HG02763 (cell line): ENCODE data around the gene DMAP1.

Experiments used
- ATAC-seq: cut with Tn5 transposase; IDR thresholded peaks from one replicate; pipeline ENCODE4 v1.9.1; 2021; ENCODE audit warnings: mild to moderate bottlenecking, moderate library complexity; ENCODE audit not compliant: unreplicated experiment

DMAP1 gene

DNA sequence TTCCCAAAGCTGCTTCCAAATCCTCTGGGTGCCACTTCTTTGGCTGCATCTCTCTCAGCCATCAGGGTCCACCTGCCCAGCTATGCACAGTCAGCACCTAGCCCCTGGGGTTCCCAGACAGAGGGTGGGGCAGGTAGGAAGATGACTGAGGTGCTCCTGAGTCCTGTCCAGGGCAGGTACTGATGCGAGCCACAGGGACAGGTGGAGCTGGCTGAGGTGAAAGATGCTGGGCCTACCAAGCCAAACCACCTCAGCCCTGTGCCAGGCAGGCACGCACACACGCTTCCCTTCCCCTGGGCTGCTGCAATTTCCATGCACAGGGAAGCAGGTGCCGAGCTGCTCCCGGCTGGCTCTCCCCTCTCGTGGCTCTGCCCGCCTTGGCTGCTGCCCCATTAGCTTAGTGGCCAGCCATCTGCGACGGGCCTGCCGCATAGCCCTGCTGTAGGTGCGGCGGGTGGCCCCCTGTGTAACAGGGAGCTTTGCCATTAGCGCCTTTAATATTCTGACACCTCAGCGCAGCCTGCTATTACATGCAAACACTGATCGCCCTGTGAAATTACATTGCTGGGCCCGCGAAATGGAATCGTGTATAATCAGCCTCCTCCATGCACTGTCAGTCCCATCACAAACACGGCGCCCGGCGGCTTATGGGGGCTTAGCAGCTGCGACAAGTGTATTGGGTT lies 38.9 kb downstream of the DMAP1 start:
- ATAC-seq, result no peak

DNA sequence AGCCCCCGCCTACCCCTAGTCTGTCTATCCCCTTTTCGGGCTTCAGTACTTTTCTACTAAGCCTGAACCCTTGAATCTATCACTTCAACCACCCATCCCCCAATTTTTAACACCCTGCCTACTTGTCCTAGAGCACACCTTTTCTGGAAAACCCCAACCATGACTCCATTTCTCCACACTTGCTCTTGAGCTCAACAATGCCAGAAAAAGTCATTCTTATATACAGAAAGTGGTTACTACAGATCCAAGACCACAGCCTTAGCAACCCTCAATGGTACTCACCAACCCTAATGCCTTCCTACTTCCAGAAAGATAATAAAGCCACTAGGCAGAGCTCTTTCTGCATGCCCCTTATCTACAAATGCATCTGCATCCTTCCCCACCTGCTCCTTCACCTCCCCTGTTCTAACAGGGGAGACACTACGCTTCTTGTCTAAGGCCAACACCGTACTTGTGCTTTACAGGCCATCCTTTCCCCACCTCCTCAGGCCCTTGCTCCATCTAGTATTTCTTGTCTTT lies 41.2 kb downstream of the DMAP1 start:
- ATAC-seq, result no peak

DNA sequence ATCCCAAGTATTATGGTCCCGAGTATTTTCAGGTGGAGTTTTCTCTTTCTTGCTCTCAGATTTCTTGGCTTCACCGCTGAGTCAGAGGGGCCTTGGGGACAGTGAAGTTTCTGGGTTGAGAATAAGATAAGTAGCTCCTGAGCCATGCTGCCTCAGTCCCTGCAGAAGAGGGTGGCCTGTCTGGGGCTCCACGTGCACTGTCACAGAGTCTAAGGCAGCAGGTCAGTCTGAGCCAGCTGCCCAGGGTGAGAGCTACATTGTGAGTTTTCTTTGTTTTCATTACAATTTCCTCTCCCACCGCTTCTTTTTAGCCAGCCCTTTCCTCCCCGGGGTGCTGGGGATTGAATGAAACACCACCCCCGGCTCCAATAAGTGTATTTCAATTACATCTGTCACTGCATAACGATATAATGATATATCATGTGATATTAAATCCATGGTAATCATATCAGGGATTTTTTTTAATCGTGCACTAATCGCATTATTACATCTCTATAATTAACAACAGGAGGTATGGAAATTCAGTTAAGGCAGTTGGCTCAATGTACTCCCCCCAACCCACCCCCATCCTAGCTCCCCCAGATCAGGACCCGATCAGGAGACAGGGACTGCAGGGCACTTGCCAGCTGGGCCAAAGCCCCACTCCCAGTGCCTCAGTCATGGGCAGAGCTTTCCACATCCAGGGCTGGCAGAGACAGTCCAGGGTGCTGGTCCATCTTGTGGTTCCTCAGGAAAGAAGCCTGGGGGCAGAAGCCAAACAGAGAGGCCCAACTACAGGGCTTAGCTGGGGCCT lies 43.7 kb downstream of the DMAP1 start:
- no peak for ATAC-seq

DNA sequence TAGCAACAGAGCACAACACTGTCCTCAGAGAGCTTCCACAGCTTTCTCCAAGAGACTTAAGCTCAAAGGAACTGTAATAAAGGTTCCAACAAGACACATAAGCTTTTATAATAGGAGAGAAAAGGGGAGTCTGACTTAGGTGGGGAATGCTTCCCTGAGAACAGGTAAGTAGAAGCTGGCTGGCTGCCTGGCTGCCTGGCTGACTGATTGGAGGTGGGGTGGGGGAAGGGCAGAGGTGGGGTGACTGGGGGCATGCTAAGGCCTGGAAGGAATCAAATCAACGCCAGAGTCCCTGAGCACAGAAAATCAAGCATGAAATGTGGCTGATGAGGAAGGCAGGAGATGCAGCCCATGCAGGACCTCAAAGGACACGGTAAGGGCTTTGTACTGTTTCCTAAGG lies 45.8 kb downstream of the DMAP1 start:
- no peak for ATAC-seq

DNA sequence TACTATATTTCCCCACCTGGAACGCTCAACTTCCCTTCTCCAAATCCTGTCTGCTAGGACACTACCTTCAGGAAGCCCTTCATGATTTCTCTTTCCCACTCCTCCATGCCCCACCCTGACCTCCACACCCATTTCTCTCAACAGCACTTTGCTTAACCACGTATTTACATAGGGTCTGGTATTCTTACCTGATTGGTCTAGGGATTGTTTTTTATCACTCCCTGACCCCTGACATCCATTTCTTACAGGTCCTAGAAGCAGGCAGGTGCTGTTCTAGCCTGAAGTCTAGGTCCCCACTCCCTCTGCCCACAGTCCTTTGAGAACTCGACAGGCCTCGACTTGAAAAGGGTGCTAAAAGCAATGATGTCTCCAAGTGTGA lies 47.5 kb downstream of the DMAP1 start:
- no peak for ATAC-seq

DNA sequence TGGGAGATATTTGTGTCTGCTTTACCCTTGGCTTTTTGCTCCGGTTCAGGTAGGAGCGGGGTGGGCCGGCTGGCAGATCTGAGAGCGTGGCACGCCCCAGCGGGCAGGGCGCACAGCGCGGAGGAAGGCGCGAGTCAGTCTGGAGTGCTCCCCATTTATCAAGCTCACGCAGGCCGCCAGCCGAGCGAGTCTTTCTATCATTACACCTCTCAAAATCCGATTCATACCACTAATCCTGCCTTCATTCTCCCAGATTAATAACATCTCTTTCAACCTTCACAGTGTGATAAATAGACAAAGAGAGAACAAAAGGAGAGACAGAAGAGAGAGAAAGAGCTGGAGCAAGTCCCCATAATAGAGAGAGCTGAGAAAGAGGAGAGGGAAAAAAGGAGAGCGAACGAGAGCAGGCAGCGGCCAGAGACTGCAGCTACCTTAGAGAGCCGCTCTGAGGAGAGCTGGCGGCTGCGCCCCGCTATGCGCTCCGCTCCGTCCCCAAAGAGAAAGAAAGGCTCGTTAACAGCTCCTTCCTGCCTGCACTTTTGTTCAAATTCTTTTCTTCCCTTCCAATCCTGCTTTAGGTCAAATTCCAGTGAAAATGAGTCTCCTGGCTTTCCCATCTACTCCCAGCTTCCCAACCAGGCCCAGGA lies 48.0 kb downstream of the DMAP1 start:
- no peak for ATAC-seq

DNA sequence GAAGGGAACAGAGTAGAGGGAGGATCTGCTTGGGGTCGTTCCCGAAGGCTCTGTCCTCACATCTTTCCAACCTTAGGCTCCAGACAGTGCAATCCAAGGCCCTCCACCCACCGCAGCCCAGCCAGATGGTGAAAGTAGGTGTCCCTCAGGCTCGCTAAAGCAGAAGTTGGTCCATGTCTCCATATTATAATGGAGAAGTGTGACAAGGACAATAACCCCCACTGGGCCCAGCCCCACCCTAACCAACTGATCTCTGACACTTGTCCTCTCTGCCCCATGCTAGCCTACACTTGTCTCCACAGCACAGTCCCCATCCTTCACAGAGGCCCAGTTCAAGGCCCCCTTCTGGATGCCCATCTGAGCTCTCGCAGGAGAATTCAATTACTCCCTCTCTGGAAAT lies 48.7 kb downstream of the DMAP1 start:
- no peak for ATAC-seq

DNA sequence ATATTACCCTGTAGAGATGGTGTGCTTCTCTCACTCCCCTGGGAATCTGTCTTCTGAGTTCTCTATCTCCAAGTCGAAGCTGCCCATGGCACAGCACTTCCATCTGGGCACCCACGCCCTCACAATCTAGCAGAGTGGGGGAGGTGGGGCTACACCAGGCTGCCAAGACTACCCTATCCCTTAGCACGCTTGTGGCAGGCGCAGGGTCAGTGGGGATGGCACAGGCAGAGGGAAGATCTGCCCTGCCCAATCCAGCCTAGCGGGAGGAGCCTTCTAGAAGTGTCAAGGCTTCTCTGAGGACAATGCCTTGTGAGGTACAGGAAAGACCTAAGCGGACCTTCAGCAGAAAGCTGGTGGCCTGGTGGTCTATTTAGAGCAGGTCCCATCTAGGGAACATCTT lies 49.1 kb downstream of the DMAP1 start:
- no peak for ATAC-seq

DNA sequence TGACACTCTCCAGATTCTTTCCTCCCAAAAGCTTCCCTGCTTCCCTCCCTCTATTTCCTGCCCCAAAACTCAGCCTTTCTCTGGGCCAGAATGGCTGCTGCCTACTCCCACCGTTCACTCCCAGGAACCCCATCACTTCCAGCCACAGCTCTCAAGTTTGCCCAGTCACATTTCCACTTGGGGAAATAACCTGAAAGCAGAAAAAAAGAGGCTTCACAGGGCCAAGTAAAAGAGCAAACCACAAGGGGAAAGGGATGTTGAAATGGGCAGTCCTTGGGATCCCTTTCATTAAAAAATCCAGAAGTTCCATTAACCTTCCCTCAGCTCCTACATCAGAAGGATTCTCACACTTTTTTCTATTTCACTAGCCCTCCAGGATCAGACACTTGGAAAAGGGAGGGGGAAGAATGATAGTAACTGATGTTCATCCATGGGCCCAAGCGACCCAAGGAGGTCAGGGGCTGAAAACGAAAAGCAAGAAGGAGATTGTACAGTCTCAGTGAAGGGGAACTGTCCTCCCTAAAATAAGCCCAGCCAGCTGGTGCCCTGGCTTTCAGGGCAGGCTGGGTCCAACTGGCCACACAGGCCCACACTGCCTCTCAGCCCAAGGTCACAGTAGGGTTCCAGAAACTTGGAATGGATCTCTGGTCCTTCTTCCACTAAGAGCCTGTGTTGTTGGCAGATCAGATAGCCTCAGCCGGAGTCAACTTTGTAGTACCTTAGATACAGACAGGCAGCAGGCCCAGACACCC lies 49.7 kb downstream of the DMAP1 start:
- ATAC-seq, result no peak

DNA sequence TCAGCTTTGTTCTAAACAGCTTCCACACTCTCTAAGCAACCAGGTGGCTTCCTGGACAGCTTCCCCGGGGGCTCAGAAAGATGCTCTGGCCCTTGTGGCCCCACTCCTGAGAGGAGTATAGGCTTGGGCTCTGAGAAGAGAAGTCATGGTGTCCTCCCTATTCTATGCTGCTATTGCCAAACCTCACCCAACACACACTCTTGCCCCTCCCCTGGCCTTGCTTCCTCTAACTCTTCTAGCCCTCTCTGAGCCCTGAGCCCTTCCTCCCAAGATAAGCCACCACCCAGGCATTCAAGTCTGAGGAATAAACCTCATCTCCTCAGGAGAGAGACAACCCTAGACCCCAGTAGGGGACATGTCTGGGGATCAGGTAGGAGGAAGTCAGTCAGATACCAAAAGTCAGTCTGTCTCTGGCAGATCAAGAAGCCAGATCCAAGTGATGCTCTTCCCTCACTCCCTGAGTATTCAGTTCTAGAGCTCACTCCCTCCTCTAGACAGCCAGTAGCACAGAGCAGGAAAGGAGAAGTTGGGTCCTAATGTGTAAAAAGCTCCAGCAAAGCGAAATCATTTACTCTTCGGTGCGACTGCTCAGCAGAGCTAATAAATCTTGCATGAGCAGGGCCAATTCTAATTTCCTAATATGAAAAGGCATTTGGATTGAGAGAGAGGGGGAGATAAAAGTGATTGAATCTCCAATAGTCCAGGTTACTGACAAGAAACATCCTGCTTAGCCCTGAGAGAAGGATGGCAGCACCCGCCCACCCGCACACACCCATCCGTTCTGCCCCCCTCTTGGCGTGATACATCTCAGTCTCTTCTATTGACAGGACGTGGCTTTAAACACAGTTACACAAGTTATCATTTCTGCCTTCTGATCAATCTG lies 50.5 kb downstream of the DMAP1 start:
- no peak for ATAC-seq

DNA sequence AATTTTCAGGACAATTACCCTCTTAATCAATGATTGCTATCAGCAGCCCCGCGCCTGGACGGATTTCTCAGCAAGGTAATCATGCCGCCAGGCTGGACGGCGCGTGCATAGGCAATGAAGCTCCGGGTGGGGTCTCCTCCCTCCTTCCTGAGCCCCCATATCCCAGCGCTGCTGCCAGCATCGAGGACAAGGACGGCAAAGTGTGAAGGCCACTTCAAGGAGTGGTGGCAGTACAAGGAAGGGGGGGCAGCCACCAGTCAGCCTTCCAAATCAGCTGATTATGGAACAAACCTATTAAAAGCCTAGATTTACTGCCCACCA lies 51.1 kb downstream of the DMAP1 start:
- no peak for ATAC-seq

DNA sequence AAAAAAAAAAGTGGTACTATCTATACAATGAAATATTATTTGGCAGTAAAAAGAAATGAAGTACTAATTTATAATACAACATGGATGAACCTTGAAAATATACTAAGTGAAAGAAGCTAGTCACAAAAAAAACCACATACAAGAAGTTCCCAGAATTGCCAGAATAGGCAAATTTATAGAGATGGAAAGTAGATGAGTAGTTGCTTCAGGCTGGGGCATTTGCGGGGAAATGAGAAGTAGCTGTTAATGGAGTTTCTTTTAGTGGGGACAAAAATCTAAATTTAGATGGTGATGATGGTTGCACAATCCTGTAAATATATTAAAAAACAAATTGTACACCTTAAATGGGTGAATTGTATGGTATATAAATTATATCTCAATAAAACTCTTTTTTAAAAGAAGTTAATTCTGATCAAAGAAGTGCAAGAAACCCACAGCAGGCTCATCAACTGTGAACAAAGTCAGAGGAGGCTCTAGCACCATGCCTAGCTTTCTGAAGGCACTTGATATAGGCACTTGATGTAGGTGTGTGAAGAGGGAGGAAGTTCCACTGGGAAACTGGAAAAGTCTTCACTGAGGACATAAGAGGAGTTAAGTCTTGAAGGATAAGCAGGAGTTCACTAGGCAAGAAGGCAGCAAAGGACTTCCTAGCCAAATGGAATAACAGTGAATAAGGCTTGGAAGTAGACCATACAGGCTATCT lies 52.5 kb downstream of the DMAP1 start:
- ATAC-seq, result no peak

DNA sequence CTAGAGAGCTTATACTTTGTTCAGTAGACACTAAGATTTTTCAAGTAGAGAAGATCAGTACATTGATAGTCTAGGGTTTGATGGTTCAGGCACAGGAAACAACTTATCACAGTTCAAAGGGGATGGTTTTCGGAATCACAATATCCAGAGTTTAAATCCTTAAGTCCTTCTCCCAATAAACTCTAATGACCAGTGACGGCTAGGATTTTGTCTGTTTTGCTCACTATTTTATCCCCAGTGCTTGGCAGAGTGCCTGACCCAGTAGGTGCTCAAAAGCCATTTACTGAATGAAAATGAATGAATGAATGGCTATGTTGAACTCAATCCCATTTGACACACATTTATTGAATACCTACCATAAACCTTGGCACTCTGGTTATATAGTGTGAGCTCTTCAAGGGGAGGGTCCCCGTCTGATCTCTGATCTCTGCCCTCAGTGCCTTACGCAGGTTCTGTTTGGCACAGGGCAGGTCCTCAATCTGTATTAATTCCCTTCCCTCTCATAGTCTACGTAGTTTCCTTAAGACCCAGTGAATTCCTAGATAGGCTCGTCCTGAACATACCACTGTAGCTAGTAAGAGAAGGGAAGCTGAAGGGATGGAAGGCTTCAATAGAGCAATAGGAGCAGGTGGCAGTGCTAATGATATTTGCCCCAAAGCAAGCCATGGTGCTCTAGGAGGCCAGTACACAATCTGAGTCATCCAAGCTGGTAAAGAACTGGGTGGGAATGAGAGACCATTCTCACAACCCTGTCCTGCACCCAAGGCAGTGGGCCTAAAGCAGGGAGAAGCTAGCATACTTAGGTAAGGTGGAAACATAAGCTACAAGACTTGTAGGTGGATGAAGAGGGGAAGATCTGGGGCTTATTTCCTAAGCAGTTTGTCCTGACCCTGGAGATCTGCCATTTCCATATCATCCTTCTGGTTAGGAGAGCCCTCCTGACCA lies 53.4 kb downstream of the DMAP1 start:
- ATAC-seq, result no peak

DNA sequence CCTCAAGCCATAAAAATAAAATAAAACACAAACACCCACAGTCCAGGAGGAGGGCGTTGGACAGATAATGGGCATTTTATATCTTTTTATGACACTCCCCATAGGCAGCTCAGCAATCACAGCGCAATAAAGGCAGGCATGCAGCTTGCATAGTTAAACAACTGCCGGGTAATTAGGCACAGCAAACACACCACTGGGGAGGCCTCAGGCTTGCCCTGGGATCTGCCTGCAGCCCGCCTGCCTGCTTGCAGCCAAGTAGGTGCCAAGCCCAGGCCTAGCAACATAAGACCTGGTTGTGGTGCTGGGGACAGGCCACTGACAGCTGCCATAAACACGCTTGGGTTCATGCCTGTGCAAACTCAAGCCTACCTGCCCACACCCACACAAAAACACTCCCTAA lies 54.2 kb downstream of the DMAP1 start:
- ATAC-seq, result no peak

DNA sequence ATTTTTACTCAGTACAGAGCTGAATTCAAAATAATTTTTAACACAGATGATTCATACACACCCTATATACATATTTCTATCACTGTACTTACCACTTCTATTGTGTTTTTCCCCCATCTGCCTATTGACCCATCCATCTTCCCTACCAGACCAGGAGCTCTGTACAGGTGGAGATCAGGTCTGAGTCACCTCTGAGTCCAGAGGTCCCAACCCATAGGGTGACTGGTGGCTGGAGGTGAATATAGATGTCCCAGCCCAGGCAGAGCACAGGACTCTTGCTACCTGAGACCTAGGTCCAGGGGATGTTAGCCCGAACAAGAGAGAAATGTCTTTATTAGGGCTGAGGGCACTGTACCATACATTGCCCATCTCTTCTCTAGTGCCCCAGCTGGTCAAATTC lies 54.8 kb downstream of the DMAP1 start:
- no peak for ATAC-seq
